ENCODE data around the gene FGD4.

The FGD4 gene

GRCh38 chr12:32595251-32595650 lies 195.9 kb downstream of the FGD4 start:
- Mint-ChIP-seq H3K27me3 (no peaks in the 10 kb centered on the region), H3K4me3 (no peak overlapping the region), H3K27ac (no peak overlapping the region), H3K36me3 (no peaks in the 10 kb centered on the region), H3K4me1 (no peaks in the 10 kb centered on the region), H3K9me3 (no peaks in the 10 kb centered on the region)
- ATAC-seq: no peak

GRCh38 chr12:32596030-32596429 lies 196.7 kb downstream of the FGD4 start:
- Mint-ChIP-seq H3K9me3 (no peaks in the 10 kb centered on the region), H3K27me3 (no peaks in the 10 kb centered on the region), H3K4me1 (no peaks in the 10 kb centered on the region), H3K36me3 (no peaks in the 10 kb centered on the region), H3K27ac (no peak overlapping the region), H3K4me3 (no peak overlapping the region)
- ATAC-seq: no peak

- Mint-ChIP-seq H3K4me1 (no peaks in the 10 kb centered on the region), H3K9me3 (no peaks in the 10 kb centered on the region)
- ATAC-seq: no peak
These were observed 199.3 kb downstream of the FGD4 start for GRCh38 chr12:32598688-32599087.

GRCh38 chr12:32600681-32601080 lies 201.3 kb downstream of the FGD4 start:
- no peaks in the 10 kb centered on the region for H3K9me3 Mint-ChIP-seq
- H3K4me3 Mint-ChIP-seq: no peak overlapping the region
- no peak for ATAC-seq
- no peaks in the 10 kb centered on the region for H3K4me1 Mint-ChIP-seq
- no peak overlapping the region for H3K27ac Mint-ChIP-seq
- no peaks in the 10 kb centered on the region for H3K27me3 Mint-ChIP-seq
- H3K36me3 Mint-ChIP-seq: no peaks in the 10 kb centered on the region

More at GRCh38 chr12:32598688-32599087, 199.3 kb downstream of the FGD4 start:
- H3K4me3 Mint-ChIP-seq: no peak overlapping the region
- H3K27ac Mint-ChIP-seq: no peak overlapping the region
- H3K36me3 Mint-ChIP-seq: no peaks in the 10 kb centered on the region
- no peaks in the 10 kb centered on the region for H3K27me3 Mint-ChIP-seq

GRCh38 chr12:32603071-32603470 lies 203.7 kb downstream of the FGD4 start:
- H3K9me3 Mint-ChIP-seq: no peaks in the 10 kb centered on the region
- no peak for ATAC-seq
- no peaks in the 10 kb centered on the region for H3K36me3 Mint-ChIP-seq
- no peak overlapping the region for H3K27ac Mint-ChIP-seq
- H3K27me3 Mint-ChIP-seq: no peaks in the 10 kb centered on the region
- H3K4me3 Mint-ChIP-seq: no peak overlapping the region
- H3K4me1 Mint-ChIP-seq: no peaks in the 10 kb centered on the region

- Mint-ChIP-seq H3K27ac (no peak overlapping the region), H3K36me3 (no peaks in the 10 kb centered on the region), H3K9me3 (no peaks in the 10 kb centered on the region), H3K4me1 (no peaks in the 10 kb centered on the region), H3K4me3 (no peak overlapping the region), H3K27me3 (no peaks in the 10 kb centered on the region)
- ATAC-seq: peak; percentile 67
These were observed 204.5 kb downstream of the FGD4 start for GRCh38 chr12:32603858-32604257.

- Mint-ChIP-seq H3K36me3 (no peaks in the 10 kb centered on the region), H3K27me3 (no peaks in the 10 kb centered on the region), H3K27ac (no peak overlapping the region), H3K4me1 (no peaks in the 10 kb centered on the region), H3K9me3 (no peaks in the 10 kb centered on the region), H3K4me3 (no peak overlapping the region)
- no peak for ATAC-seq
These were observed 205.2 kb downstream of the FGD4 start for GRCh38 chr12:32604565-32604964.

GRCh38 chr12:32605326-32606095 lies 206.2 kb downstream of the FGD4 start:
- Mint-ChIP-seq H3K4me1 (no peaks in the 10 kb centered on the region), H3K4me3 (no peak overlapping the region), H3K27me3 (no peaks in the 10 kb centered on the region), H3K9me3 (no peaks in the 10 kb centered on the region), H3K36me3 (no peaks in the 10 kb centered on the region), H3K27ac (no peak overlapping the region)
- ATAC-seq: no peak

GRCh38 chr12:32606443-32606842 lies 207.1 kb downstream of the FGD4 start:
- no peaks in the 10 kb centered on the region for H3K9me3 Mint-ChIP-seq
- no peak overlapping the region for H3K27ac Mint-ChIP-seq
- no peaks in the 10 kb centered on the region for H3K4me1 Mint-ChIP-seq
- H3K4me3 Mint-ChIP-seq: no peak overlapping the region
- H3K36me3 Mint-ChIP-seq: no peaks in the 10 kb centered on the region
- no peaks in the 10 kb centered on the region for H3K27me3 Mint-ChIP-seq
- ATAC-seq: no peak

GRCh38 chr12:32609966-32610365 lies 210.6 kb downstream of the FGD4 start:
- Mint-ChIP-seq H3K4me1 (no peaks in the 10 kb centered on the region), H3K27me3 (no peaks in the 10 kb centered on the region), H3K36me3 (no peaks in the 10 kb centered on the region), H3K4me3 (no peak overlapping the region), H3K27ac (no peak overlapping the region), H3K9me3 (no peaks in the 10 kb centered on the region)
- ATAC-seq: no peak

- ATAC-seq: no peak
- Mint-ChIP-seq H3K4me1 (peaks cover 5% of the 10 kb centered on the region), H3K36me3 (no peaks in the 10 kb centered on the region), H3K27ac (no peak overlapping the region), H3K27me3 (no peaks in the 10 kb centered on the region), H3K4me3 (no peak overlapping the region), H3K9me3 (no peaks in the 10 kb centered on the region)
These were observed 212.6 kb downstream of the FGD4 start for GRCh38 chr12:32611986-32612385.

- Mint-ChIP-seq H3K27ac (no peak overlapping the region), H3K4me3 (no peak overlapping the region), H3K36me3 (no peaks in the 10 kb centered on the region), H3K9me3 (no peaks in the 10 kb centered on the region), H3K27me3 (no peaks in the 10 kb centered on the region), H3K4me1 (peaks cover 11% of the 10 kb centered on the region)
- ATAC-seq: no peak
These were observed 213.6 kb downstream of the FGD4 start for GRCh38 chr12:32612658-32613614.

GRCh38 chr12:32615441-32615840 lies 216.1 kb downstream of the FGD4 start:
- Mint-ChIP-seq H3K4me3 (no peak overlapping the region), H3K36me3 (no peaks in the 10 kb centered on the region), H3K27ac (no peak overlapping the region), H3K27me3 (no peaks in the 10 kb centered on the region), H3K9me3 (no peaks in the 10 kb centered on the region), H3K4me1 (peaks cover 12% of the 10 kb centered on the region)
- no peak for ATAC-seq

- Mint-ChIP-seq H3K36me3 (no peaks in the 10 kb centered on the region), H3K4me3 (no peak overlapping the region), H3K4me1 (peaks cover 12% of the 10 kb centered on the region), H3K9me3 (no peaks in the 10 kb centered on the region), H3K27ac (no peak overlapping the region), H3K27me3 (no peaks in the 10 kb centered on the region)
- no peak for ATAC-seq
These were observed 218.2 kb downstream of the FGD4 start for GRCh38 chr12:32617534-32617933.

GRCh38 chr12:32618115-32618514 lies 218.8 kb downstream of the FGD4 start:
- Mint-ChIP-seq H3K4me3 (no peak overlapping the region), H3K27ac (no peak overlapping the region), H3K27me3 (no peaks in the 10 kb centered on the region), H3K9me3 (no peaks in the 10 kb centered on the region), H3K36me3 (no peaks in the 10 kb centered on the region), H3K4me1 (peaks cover 12% of the 10 kb centered on the region)
- no peak for ATAC-seq

GRCh38 chr12:32627976-32628375 lies 228.6 kb downstream of the FGD4 start:
- Mint-ChIP-seq H3K9me3 (no peaks in the 10 kb centered on the region), H3K27me3 (no peaks in the 10 kb centered on the region), H3K27ac (no peak overlapping the region), H3K4me3 (no peak overlapping the region), H3K4me1 (no peaks in the 10 kb centered on the region), H3K36me3 (peaks cover 5% of the 10 kb centered on the region)
- ATAC-seq: no peak
